Measurements from ENCODE around the gene CTSD.
A peak's percentile ranks its signal among the peaks of the same experiment; 100 is the strongest.
"Not testable (repeated sequence)": the region's sequence is repeated elsewhere in the genome, so short reads cannot be mapped to it uniquely, and the experiment has no call there.

The CTSD gene

GRCh38 chr11:1776944-1777715, 13.4 kb upstream of the CTSD start:
- Mint-ChIP-seq H3K4me3 (no peak overlapping the region), H3K4me1 (peaks cover 11% of the 10 kb centered on the region), H3K36me3 (no peaks in the 10 kb centered on the region), H3K27me3 (no peaks in the 10 kb centered on the region), H3K9me3 (no peaks in the 10 kb centered on the region), H3K27ac (no peak overlapping the region)

GRCh38 chr11:1776331-1776851, 12.7 kb upstream of the CTSD start:
- H3K27ac Mint-ChIP-seq, result no peak overlapping the region
- no peaks in the 10 kb centered on the region for H3K36me3 Mint-ChIP-seq
- peaks cover 19% of the 10 kb centered on the region for H3K4me1 Mint-ChIP-seq
- H3K4me3 Mint-ChIP-seq, result no peak overlapping the region
- H3K9me3 Mint-ChIP-seq, result no peaks in the 10 kb centered on the region
- no peaks in the 10 kb centered on the region for H3K27me3 Mint-ChIP-seq

- H3K27ac Mint-ChIP-seq, result no peak overlapping the region
- no peaks in the 10 kb centered on the region for H3K27me3 Mint-ChIP-seq
- peaks cover 19% of the 10 kb centered on the region for H3K4me1 Mint-ChIP-seq
- H3K9me3 Mint-ChIP-seq, result no peaks in the 10 kb centered on the region
- no peak overlapping the region for H3K4me3 Mint-ChIP-seq
- H3K36me3 Mint-ChIP-seq, result no peaks in the 10 kb centered on the region
These were observed 11.2 kb upstream of the CTSD start for GRCh38 chr11:1774886-1775285.

GRCh38 chr11:1773994-1774550, 10.3 kb upstream of the CTSD start:
- H3K4me1 Mint-ChIP-seq, result peaks cover 19% of the 10 kb centered on the region
- no peaks in the 10 kb centered on the region for H3K9me3 Mint-ChIP-seq
- H3K27ac Mint-ChIP-seq, result peak overlapping the region; percentile 38

GRCh38 chr11:1773131-1773993, 9.6 kb upstream of the CTSD start:
- Mint-ChIP-seq H3K27me3 (no peaks in the 10 kb centered on the region), H3K27ac (no peak overlapping the region), H3K4me3 (no peak overlapping the region), H3K4me1 (peaks cover 19% of the 10 kb centered on the region), H3K36me3 (no peaks in the 10 kb centered on the region), H3K9me3 (no peaks in the 10 kb centered on the region)

More at GRCh38 chr11:1773994-1774550, 10.3 kb upstream of the CTSD start:
- Mint-ChIP-seq H3K27me3 (no peaks in the 10 kb centered on the region), H3K4me3 (no peak overlapping the region), H3K36me3 (no peaks in the 10 kb centered on the region)

- no peaks in the 10 kb centered on the region for H3K27me3 Mint-ChIP-seq
These were observed 8.8 kb upstream of the CTSD start for GRCh38 chr11:1772270-1773130.

GRCh38 chr11:1771700-1772099, 8.0 kb upstream of the CTSD start:
- Mint-ChIP-seq H3K27ac (peak overlapping the region; percentile 52), H3K9me3 (no peaks in the 10 kb centered on the region), H3K4me3 (peak overlapping the region; percentile 42), H3K4me1 (peaks cover 19% of the 10 kb centered on the region), H3K27me3 (no peaks in the 10 kb centered on the region), H3K36me3 (no peaks in the 10 kb centered on the region)

More at GRCh38 chr11:1772270-1773130, 8.8 kb upstream of the CTSD start:
- Mint-ChIP-seq H3K4me3 (peak overlapping the region; percentile 42), H3K9me3 (no peaks in the 10 kb centered on the region), H3K27ac (peak overlapping the region; percentile 55), H3K36me3 (no peaks in the 10 kb centered on the region), H3K4me1 (peaks cover 19% of the 10 kb centered on the region)

- Mint-ChIP-seq H3K36me3 (no peaks in the 10 kb centered on the region), H3K4me3 (no peak overlapping the region), H3K4me1 (peaks cover 19% of the 10 kb centered on the region), H3K9me3 (no peaks in the 10 kb centered on the region), H3K27me3 (no peaks in the 10 kb centered on the region), H3K27ac (no peak overlapping the region)
These were observed 7.5 kb upstream of the CTSD start for GRCh38 chr11:1771273-1771672.

- Mint-ChIP-seq H3K9me3 (no peaks in the 10 kb centered on the region), H3K4me1 (peaks cover 19% of the 10 kb centered on the region), H3K36me3 (no peaks in the 10 kb centered on the region), H3K27me3 (no peaks in the 10 kb centered on the region), H3K4me3 (no peak overlapping the region), H3K27ac (no peak overlapping the region)
These were observed 6.8 kb upstream of the CTSD start for GRCh38 chr11:1770528-1770927.

- Mint-ChIP-seq H3K27me3 (no peaks in the 10 kb centered on the region), H3K9me3 (no peaks in the 10 kb centered on the region), H3K4me1 (peaks cover 19% of the 10 kb centered on the region), H3K27ac (peak overlapping the region; percentile 19), H3K4me3 (no peak overlapping the region), H3K36me3 (no peaks in the 10 kb centered on the region)
These were observed 6.3 kb upstream of the CTSD start for GRCh38 chr11:1770061-1770460.

- not testable (repeated sequence) for H3K27me3 Mint-ChIP-seq, H3K27ac Mint-ChIP-seq, H3K36me3 Mint-ChIP-seq, H3K9me3 Mint-ChIP-seq, H3K4me3 Mint-ChIP-seq
- peaks cover 19% of the 10 kb centered on the region for H3K4me1 Mint-ChIP-seq
These were observed 5.7 kb upstream of the CTSD start for GRCh38 chr11:1769304-1769936.

- H3K4me3 Mint-ChIP-seq, result no peak overlapping the region
- H3K4me1 Mint-ChIP-seq, result peaks cover 14% of the 10 kb centered on the region
- peak overlapping the region; percentile 83 for H3K27ac Mint-ChIP-seq
- H3K27me3 Mint-ChIP-seq, result no peaks in the 10 kb centered on the region
- no peaks in the 10 kb centered on the region for H3K36me3 Mint-ChIP-seq
- H3K9me3 Mint-ChIP-seq, result no peaks in the 10 kb centered on the region
These were observed 4.4 kb upstream of the CTSD start for GRCh38 chr11:1768141-1768469.

- Mint-ChIP-seq H3K9me3 (no peaks in the 10 kb centered on the region), H3K27me3 (no peaks in the 10 kb centered on the region), H3K4me3 (no peak overlapping the region), H3K4me1 (peaks cover 15% of the 10 kb centered on the region), H3K27ac (no peak overlapping the region), H3K36me3 (no peaks in the 10 kb centered on the region)
These were observed 3.8 kb upstream of the CTSD start for GRCh38 chr11:1767399-1768140.

- H3K9me3 Mint-ChIP-seq, result no peaks in the 10 kb centered on the region
- H3K36me3 Mint-ChIP-seq, result no peaks in the 10 kb centered on the region
- H3K27me3 Mint-ChIP-seq, result no peaks in the 10 kb centered on the region
- H3K27ac Mint-ChIP-seq, result no peak overlapping the region
- H3K4me1 Mint-ChIP-seq, result peaks cover 15% of the 10 kb centered on the region
- no peak overlapping the region for H3K4me3 Mint-ChIP-seq
These were observed 3.1 kb upstream of the CTSD start for GRCh38 chr11:1766719-1767398.
